ENCODE data around the gene FAH. TPM values are rescaled to one million over a fixed set of nuclear protein-coding genes. Genes with fewer than 3 reads are reported as not detected.

FAH gene
- total and polyA plus RNA-seq, 9 of the 15 experiments (the other 6 are each of a cell fraction or from before 2014, with no cell fraction given) = 66.8 to 310 (median 103) TPM

- peak; percentile 35; the same call in 1 of the 2 replicates for TF ChIP-seq REST (IDR thresholded peaks at IDR 0.05; ENCODE audit: borderline replicate concordance)
- no peak for TF ChIP-seq REST (CRISPR knock-in tag; IDR thresholded peaks at IDR 0.05; ENCODE audit: low read depth)
- TF ChIP-seq PML (IDR thresholded peaks at IDR 0.05; ENCODE audit: low read length) = no peak
- no peak for TF ChIP-seq ZNF184 (CRISPR knock-in tag; IDR thresholded peaks at IDR 0.05)
- TF ChIP-seq ZNF699 (CRISPR knock-in tag; IDR thresholded peaks at IDR 0.05; ENCODE audit: insufficient replicate concordance) = no peak
- TF ChIP-seq RFX7 (CRISPR knock-in tag; IDR thresholded peaks at IDR 0.05) = no peak
- peak; percentile 99 for TF ChIP-seq MAFG (tag; conservative IDR thresholded peaks at IDR 0.05)
- TF ChIP-seq MTA3 (IDR thresholded peaks at IDR 0.05; ENCODE audit: borderline replicate concordance) = 0 out of 2 replicates have a peak, but pooled peaks have one; percentile 33
- peak; percentile 68 for TF ChIP-seq ZNF311 (CRISPR knock-in tag; IDR thresholded peaks at IDR 0.05)
- no peak for TF ChIP-seq FOXK2 (conservative IDR thresholded peaks at IDR 0.05 in 1 of 2, IDR thresholded peaks at IDR 0.05 in 1 of 2; ENCODE audit: low read depth in 2 of 2)
- TF ChIP-seq, protein P1, sequence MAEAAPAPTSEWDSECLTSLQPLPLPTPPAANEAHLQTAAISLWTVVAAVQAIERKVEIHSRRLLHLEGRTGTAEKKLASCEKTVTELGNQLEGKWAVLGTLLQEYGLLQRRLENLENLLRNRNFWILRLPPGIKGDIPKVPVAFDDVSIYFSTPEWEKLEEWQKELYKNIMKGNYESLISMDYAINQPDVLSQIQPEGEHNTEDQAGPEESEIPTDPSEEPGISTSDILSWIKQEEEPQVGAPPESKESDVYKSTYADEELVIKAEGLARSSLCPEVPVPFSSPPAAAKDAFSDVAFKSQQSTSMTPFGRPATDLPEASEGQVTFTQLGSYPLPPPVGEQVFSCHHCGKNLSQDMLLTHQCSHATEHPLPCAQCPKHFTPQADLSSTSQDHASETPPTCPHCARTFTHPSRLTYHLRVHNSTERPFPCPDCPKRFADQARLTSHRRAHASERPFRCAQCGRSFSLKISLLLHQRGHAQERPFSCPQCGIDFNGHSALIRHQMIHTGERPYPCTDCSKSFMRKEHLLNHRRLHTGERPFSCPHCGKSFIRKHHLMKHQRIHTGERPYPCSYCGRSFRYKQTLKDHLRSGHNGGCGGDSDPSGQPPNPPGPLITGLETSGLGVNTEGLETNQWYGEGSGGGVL (CRISPR knock-in tag; IDR thresholded peaks at IDR 0.05) = no peak
- TF ChIP-seq ZNF23 (CRISPR knock-in tag; IDR thresholded peaks at IDR 0.05) = no peak
- TF ChIP-seq PCBP1 (IDR thresholded peaks at IDR 0.05; ENCODE audit: low read depth, low read length, poor library complexity, severe bottlenecking) = no peak
- no peak for TF ChIP-seq RFX1 (IDR thresholded peaks at IDR 0.05)
- peak; percentile 72 for TF ChIP-seq ARID1B (IDR thresholded peaks at IDR 0.05)
- peak; percentile 53; the same call in 1 of the 2 replicates for TF ChIP-seq ZFX (CRISPR knock-in tag; IDR thresholded peaks at IDR 0.05)
- no peak for TF ChIP-seq FOXJ3 (CRISPR knock-in tag; IDR thresholded peaks at IDR 0.05)
- TF ChIP-seq ZNF263 (CRISPR knock-in tag; IDR thresholded peaks at IDR 0.05; ENCODE audit: borderline replicate concordance) = no peak
- 0 out of 2 replicates have a peak, but pooled peaks have one; percentile 14 for TF ChIP-seq HCFC1 (IDR thresholded peaks at IDR 0.05; ENCODE audit: low read depth, low read length)
Measured at GRCh38 chr15:80160570-80161156, 7.9 kb downstream of the FAH start (continued).

Measured in K562 (cell line).